Stimulated activated effector memory CD8-positive, alpha-beta T cell treated with anti-CD3 and anti-CD28 coated beads, Interleukin-12 subunit alpha, Interleukin-12 subunit beta, amount 100 ng/mL, for 72 hours (primary cell): ENCODE data around the gene CETP.
A peak's percentile ranks its signal among the peaks of the same experiment; 100 is the strongest.
"Not testable (repeated sequence)": the region's sequence is repeated elsewhere in the genome, so short reads cannot be mapped to it uniquely, and the experiment has no call there.

ENCODE experiments used
- ATAC-seq: fragments of 150-1000 bp; cut with Tn5 transposase; 2 replicates; pipeline ENCODE4 v1.10.0; 2021
- DNase-seq, 2 donors: peaks; one replicate each; pipeline ENCODE4 v3.0.0; 2021 to 2022; ENCODE audit warnings: low spot score in 2 of 2
- H3K27ac Mint-ChIP-seq: one replicate; pipeline ENCODE4 v1.8.0; 2022; ENCODE audit warnings: mild to moderate bottlenecking, mixed read lengths
- H3K36me3 Mint-ChIP-seq: one replicate; pipeline ENCODE4 v1.8.0; 2022; ENCODE audit warnings: mild to moderate bottlenecking, mixed read lengths
- H3K4me1 Mint-ChIP-seq: one replicate; pipeline ENCODE4 v1.8.0; 2022; ENCODE audit warnings: mixed read lengths
- H3K4me3 Mint-ChIP-seq: one replicate; pipeline ENCODE4 v1.8.0; 2022; ENCODE audit warnings: mild to moderate bottlenecking, mixed read lengths
- H3K9me3 Mint-ChIP-seq: one replicate; pipeline ENCODE4 v1.8.0; 2022; ENCODE audit warnings: mixed read lengths

Gene CETP

DNA sequence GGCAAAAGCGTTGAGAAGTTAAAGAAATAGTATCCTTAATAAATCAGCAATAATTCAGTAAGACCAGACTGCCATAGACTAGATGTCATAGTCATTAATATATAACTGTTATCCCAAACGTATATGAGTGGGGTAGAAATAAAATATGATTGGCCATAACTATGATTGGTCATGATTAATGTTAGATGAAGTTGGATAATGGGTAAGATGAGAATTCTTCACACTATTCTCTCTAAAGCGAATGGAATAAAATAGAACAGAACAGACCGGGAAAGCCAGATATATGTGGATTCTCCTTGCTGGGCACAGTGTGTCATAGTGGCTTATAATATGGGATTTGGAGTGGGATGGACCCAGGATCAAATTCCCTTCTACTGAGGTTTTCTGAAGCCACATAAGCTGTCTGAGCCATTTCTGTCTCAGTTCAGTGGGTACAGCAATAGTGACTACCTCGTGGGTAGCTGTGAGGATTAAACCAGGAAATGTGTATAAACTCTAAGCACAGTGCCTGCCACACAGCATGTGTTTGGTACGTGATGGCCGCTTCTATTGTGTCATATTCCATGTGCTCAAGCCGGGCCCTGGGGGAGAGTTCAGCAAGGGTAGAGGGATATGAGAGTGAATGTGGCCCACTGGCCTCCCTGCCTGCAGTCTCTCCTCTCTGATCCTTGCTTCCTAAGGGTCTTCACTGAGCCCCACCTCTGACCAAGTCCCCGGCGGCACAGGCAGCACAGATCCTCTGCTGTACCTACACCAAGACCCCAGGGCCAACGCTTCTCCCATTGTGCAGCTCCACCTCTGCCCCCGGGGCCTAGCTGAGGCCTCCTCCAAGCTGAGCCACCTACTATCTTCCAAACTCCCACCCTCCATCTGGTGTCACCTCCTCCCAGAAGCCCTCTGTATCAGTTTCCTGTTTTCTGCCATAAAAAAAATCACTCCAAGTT is 3.7 kb downstream of the CETP start:
- DNase-seq (no peak), ATAC-seq (no peak)
- H3K4me3 Mint-ChIP-seq: no peak overlapping the region
- H3K36me3 Mint-ChIP-seq: peaks cover 6% of the 10 kb centered on the region
- H3K4me1 Mint-ChIP-seq: peaks cover 20% of the 10 kb centered on the region
- H3K27ac Mint-ChIP-seq: peak overlapping the region; percentile 81
- no peaks in the 10 kb centered on the region for H3K9me3 Mint-ChIP-seq

GRCh38 chr16:56966093-56966475 is 4.3 kb downstream of the CETP start:
- DNase-seq (no peak), ATAC-seq (no peak)
- H3K4me3 Mint-ChIP-seq: no peak overlapping the region
- H3K27ac Mint-ChIP-seq: peak overlapping the region; percentile 81
- peaks cover 6% of the 10 kb centered on the region for H3K36me3 Mint-ChIP-seq
- H3K4me1 Mint-ChIP-seq: peaks cover 24% of the 10 kb centered on the region
- H3K9me3 Mint-ChIP-seq: no peaks in the 10 kb centered on the region

DNA sequence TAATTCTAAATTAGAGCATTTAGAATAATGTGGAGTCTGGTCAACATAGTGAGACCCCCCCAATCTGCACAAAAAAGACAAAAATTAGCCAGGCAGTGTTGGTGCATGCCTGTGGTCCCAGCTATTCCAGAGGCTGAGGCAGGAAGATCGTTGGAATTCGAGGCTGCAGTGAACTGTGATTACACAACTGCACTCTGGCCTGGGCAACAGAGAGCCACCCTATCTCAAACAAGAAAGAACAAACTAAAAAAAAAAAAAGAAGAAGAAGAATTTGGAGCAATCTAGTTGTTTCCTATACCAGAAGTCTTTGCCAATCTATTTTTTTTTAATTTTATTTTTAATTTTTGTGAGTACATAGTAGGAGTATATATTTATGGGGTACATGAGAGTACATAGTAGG is 6.0 kb downstream of the CETP start:
- Mint-ChIP-seq H3K4me3 (no peak overlapping the region), H3K4me1 (peaks cover 32% of the 10 kb centered on the region), H3K36me3 (peaks cover 6% of the 10 kb centered on the region)

DNA sequence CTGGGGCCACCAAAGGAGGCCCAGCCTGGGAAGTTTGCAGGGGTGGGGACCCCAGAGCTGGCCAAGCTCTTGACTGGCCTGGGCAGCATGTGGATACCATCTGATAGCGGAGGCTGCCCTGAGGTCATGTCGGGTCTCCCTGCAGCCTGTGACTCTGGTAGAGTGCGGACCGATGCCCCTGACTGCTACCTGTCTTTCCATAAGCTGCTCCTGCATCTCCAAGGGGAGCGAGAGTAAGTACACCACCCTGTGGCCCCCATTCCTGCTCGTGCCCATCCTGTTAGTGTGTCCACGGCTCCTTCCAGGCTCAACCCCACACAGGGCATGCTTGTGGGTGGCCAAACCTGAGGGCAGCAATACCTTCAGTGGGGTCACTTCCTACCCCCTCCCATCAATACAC is 8.0 kb downstream of the CETP start:
- ATAC-seq (no peak), DNase-seq (no peak)
- H3K4me1 Mint-ChIP-seq: peaks cover 46% of the 10 kb centered on the region
- no peak overlapping the region for H3K27ac Mint-ChIP-seq
- H3K4me3 Mint-ChIP-seq: no peak overlapping the region
- peaks cover under 1% of the 10 kb centered on the region for H3K36me3 Mint-ChIP-seq
- H3K9me3 Mint-ChIP-seq: no peaks in the 10 kb centered on the region

More for the DNA sequence above, 6.0 kb downstream of the CETP start:
- Mint-ChIP-seq H3K9me3 (no peaks in the 10 kb centered on the region), H3K27ac (no peak overlapping the region)
- DNase-seq (no peak), ATAC-seq (no peak)

- H3K9me3 Mint-ChIP-seq: no peaks in the 10 kb centered on the region
- H3K4me3 Mint-ChIP-seq: no peak overlapping the region
- ATAC-seq (peak; percentile 72), DNase-seq (no peak)
- H3K4me1 Mint-ChIP-seq: peaks cover 46% of the 10 kb centered on the region
- peak overlapping the region; percentile 67 for H3K27ac Mint-ChIP-seq
- H3K36me3 Mint-ChIP-seq: no peaks in the 10 kb centered on the region
These were observed 9.4 kb downstream of the CETP start for GRCh38 chr16:56970934-56971767.

DNA sequence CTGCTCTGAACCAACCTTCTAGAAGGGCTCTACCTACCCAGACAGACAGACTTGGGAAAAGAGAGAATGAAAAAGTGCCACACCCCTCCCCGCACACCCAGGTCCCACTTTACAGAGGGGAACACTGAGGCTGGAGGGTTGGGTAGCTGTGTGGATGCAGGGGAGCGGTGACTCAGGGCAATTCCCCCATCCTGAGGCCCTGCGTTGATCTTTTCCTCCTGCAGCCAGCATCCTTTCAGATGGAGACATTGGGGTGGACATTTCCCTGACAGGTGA is 10.0 kb downstream of the CETP start:
- peaks cover 48% of the 10 kb centered on the region for H3K4me1 Mint-ChIP-seq
- H3K9me3 Mint-ChIP-seq: no peaks in the 10 kb centered on the region
- ATAC-seq (no peak), DNase-seq (no peak)
- H3K4me3 Mint-ChIP-seq: no peak overlapping the region
- peak overlapping the region; percentile 67 for H3K27ac Mint-ChIP-seq
- H3K36me3 Mint-ChIP-seq: no peaks in the 10 kb centered on the region

DNA sequence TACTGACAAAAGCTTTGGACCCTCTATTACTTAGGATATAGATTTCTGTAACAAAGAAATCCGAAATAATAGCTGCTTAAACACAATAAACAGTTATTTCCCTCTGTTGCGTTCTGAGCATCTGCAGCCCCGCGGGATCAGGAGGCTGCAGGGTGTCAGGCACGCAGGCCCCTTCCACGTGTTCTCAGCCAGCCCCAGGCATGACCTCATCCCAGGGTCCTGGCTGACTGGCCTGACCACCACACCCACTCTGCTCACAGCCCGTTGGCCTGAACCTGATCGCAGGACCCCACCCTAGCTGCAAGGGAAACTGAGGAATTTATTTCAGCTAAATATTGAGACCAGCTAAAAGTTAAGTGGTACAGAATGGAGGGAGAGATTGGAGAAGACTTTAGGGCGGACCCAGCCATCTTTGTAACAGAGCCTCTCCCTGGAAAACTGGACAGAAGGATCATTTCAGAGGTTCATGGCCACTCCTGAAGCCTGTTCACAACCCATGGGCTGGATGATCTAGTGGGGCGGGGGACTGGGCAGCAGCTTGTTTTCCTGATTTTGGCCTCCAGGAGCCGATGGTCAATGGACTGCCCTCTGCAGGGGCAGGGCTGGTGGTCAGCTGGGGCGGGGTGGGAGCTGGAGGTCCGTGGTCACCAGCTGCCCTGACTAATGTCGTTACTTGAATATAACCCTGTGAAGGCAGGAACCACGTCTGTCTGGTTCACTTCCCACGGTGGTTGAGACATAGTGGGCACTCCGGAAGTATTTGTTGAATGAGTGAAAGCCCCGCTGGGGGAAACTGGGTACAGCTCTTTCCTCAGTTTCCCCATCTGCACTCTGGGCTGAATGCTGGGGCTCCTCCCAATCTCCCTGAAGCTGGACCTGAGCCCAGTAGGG is 10.9 kb downstream of the CETP start:
- ATAC-seq (no peak), DNase-seq (no peak)
- H3K27ac Mint-ChIP-seq: no peak overlapping the region
- no peaks in the 10 kb centered on the region for H3K9me3 Mint-ChIP-seq
- no peaks in the 10 kb centered on the region for H3K36me3 Mint-ChIP-seq
- peaks cover 48% of the 10 kb centered on the region for H3K4me1 Mint-ChIP-seq
- no peak overlapping the region for H3K4me3 Mint-ChIP-seq

DNA sequence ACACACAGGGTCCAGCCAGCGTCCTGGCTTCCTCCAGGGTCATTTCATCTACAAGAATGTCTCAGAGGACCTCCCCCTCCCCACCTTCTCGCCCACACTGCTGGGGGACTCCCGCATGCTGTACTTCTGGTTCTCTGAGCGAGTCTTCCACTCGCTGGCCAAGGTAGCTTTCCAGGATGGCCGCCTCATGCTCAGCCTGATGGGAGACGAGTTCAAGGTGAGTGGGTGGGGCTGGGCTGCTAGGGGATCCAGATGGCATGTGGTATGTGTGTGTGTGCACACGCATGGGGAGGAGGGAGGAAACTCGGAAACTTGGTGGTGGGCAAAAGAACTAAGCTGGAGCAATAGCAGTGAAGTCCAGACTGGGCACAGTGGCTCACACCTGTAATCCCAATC is 11.5 kb downstream of the CETP start:
- no peak for ATAC-seq
- Mint-ChIP-seq H3K36me3 (no peaks in the 10 kb centered on the region), H3K27ac (no peak overlapping the region), H3K4me3 (no peak overlapping the region), H3K9me3 (no peaks in the 10 kb centered on the region), H3K4me1 (peaks cover 48% of the 10 kb centered on the region)
- no peak for DNase-seq

DNA sequence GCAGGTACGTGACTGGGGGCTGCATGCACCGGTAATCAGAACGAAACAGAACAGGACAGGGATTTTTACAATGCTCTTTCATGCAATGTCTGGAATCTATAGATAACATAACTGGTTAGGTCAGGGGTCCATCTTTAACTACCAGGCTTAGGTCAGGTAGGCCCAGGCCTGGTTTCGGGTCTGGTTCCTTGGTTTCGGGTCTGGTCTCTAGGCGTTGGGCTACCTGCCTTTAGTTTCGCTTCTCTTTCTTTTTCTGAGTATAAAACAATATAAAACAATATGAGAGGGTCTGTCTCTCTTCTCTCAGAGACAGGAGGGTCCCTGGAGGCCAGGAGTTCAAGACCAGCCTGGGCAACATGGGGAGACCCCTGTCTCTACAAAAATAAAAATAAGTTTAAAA is 12.1 kb downstream of the CETP start:
- not testable (repeated sequence) for H3K4me3 Mint-ChIP-seq, ATAC-seq, DNase-seq, H3K36me3 Mint-ChIP-seq, H3K9me3 Mint-ChIP-seq
- H3K4me1 Mint-ChIP-seq: peaks cover 48% of the 10 kb centered on the region
- peak overlapping the region; percentile 44 for H3K27ac Mint-ChIP-seq

- Mint-ChIP-seq H3K4me1 (peaks cover 48% of the 10 kb centered on the region), H3K9me3 (no peaks in the 10 kb centered on the region), H3K4me3 (no peak overlapping the region), H3K36me3 (no peaks in the 10 kb centered on the region), H3K27ac (peak overlapping the region; percentile 44)
- ATAC-seq: no peak
- DNase-seq: no peak
These were observed 13.0 kb downstream of the CETP start for GRCh38 chr16:56974549-56975300.

- Mint-ChIP-seq H3K27ac (peak overlapping the region; percentile 43), H3K36me3 (peaks cover 6% of the 10 kb centered on the region), H3K4me3 (no peak overlapping the region), H3K9me3 (no peaks in the 10 kb centered on the region), H3K4me1 (peaks cover 51% of the 10 kb centered on the region)
- no peak for DNase-seq
- ATAC-seq: no peak
These were observed 14.0 kb downstream of the CETP start for GRCh38 chr16:56975714-56976113.

DNA sequence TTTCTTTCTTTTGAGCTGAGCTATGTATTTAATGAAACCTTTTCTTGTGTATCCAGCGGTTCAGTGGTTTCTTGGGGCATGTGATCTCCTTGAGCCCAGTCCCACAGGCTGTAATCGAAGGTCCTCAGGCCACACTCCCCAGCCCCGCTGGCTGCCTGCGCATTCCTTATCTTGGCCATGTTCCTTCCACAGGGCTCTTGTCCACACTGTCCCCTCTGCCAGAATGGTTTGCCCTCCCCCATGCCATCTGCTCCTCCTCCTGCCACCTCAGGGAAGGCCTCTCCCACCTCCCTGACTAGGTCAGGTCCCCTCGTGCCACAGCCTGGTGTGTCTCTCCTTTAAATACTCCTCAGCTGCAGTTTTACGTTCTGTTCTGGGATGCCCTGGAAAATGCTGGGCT is 15.5 kb downstream of the CETP start:
- Mint-ChIP-seq H3K36me3 (peaks cover 12% of the 10 kb centered on the region), H3K27ac (no peak overlapping the region), H3K4me1 (peaks cover 58% of the 10 kb centered on the region), H3K9me3 (no peaks in the 10 kb centered on the region), H3K4me3 (no peak overlapping the region)
- DNase-seq (no peak), ATAC-seq (no peak)

DNA sequence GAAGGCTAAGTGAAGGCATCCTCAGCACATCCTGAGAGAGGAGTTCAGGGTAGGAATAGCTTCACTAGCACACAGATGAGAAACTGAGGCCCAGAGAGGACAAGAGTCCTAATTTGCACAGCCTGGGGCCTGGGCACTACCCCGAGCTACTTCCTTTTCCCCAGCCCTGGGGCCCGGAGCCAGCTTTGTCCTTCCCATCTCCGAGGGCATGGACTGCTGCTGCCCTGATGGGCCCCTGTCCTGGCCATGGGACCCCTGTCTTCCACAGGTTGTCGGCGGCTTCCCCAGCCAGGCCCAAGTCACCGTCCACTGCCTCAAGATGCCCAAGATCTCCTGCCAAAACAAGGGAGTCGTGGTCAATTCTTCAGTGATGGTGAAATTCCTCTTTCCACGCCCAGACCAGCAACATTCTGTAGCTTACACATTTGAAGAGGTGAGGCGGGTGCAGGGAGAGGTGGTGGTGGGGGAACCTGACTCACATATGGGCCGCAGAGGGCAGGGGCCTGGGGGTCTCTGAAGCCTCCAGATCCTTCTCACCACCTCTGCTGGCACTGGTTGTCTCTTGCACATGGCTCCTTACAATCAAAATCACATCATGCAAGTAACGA is 16.2 kb downstream of the CETP start:
- peak overlapping the region; percentile 60 for H3K27ac Mint-ChIP-seq
- H3K4me3 Mint-ChIP-seq: no peak overlapping the region
- H3K9me3 Mint-ChIP-seq: no peaks in the 10 kb centered on the region
- no peak for ATAC-seq
- H3K4me1 Mint-ChIP-seq: peaks cover 60% of the 10 kb centered on the region
- H3K36me3 Mint-ChIP-seq: peaks cover 12% of the 10 kb centered on the region
- no peak for DNase-seq

DNA sequence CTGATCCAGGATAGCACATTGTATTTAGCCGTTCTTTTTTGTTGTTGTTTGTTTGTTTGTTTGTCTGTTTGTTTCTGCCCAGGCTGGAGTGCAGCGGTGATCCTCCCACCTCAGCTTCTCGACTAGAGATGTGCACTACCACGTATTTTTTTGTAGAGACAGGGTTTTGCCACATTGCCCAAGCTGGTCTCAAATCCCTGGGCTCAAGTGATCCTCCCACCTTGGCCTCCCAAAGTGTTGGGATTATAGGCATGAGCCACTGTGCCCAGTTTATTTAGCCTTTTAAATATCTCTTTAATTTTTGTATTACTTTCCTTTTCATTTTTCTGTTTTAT is 18.4 kb downstream of the CETP start:
- Mint-ChIP-seq H3K27ac (no peak overlapping the region), H3K36me3 (peaks cover 29% of the 10 kb centered on the region), H3K9me3 (no peaks in the 10 kb centered on the region), H3K4me1 (peaks cover 57% of the 10 kb centered on the region), H3K4me3 (no peak overlapping the region)
- no peak for ATAC-seq
- DNase-seq: no peak
